ENCODE results near the gene SPTBN1.

DNA sequence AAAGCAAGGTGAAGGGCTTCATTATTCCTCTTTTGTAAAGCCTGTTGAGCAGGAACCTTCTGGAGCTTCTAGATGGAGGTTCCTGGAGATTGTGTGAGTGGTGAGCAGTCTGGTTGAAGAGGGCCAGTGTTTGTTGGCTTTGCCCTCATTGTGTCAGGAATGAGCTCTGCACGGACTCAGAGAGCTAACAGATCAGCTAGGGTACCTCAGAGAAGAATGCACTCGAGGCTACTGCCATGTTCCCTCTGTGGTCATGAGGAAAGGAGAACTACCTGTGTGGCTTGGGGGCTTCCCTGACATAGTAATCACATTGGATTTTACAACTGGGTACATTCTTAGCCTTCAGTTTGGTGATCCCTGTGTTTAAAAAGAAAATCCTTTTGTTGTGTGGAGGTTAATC, 46.6 kb downstream of the SPTBN1 start:
- TF ChIP-seq, protein P1, sequence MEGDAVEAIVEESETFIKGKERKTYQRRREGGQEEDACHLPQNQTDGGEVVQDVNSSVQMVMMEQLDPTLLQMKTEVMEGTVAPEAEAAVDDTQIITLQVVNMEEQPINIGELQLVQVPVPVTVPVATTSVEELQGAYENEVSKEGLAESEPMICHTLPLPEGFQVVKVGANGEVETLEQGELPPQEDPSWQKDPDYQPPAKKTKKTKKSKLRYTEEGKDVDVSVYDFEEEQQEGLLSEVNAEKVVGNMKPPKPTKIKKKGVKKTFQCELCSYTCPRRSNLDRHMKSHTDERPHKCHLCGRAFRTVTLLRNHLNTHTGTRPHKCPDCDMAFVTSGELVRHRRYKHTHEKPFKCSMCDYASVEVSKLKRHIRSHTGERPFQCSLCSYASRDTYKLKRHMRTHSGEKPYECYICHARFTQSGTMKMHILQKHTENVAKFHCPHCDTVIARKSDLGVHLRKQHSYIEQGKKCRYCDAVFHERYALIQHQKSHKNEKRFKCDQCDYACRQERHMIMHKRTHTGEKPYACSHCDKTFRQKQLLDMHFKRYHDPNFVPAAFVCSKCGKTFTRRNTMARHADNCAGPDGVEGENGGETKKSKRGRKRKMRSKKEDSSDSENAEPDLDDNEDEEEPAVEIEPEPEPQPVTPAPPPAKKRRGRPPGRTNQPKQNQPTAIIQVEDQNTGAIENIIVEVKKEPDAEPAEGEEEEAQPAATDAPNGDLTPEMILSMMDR (IDR thresholded peaks at IDR 0.05): no peak
- TF ChIP-seq CREM (CRISPR knock-in tag; IDR thresholded peaks at IDR 0.05): no peak
- TF ChIP-seq ZNF317 (CRISPR knock-in tag; IDR thresholded peaks at IDR 0.05; ENCODE audit: borderline replicate concordance, low read depth): no peak
- TF ChIP-seq, protein P2, sequence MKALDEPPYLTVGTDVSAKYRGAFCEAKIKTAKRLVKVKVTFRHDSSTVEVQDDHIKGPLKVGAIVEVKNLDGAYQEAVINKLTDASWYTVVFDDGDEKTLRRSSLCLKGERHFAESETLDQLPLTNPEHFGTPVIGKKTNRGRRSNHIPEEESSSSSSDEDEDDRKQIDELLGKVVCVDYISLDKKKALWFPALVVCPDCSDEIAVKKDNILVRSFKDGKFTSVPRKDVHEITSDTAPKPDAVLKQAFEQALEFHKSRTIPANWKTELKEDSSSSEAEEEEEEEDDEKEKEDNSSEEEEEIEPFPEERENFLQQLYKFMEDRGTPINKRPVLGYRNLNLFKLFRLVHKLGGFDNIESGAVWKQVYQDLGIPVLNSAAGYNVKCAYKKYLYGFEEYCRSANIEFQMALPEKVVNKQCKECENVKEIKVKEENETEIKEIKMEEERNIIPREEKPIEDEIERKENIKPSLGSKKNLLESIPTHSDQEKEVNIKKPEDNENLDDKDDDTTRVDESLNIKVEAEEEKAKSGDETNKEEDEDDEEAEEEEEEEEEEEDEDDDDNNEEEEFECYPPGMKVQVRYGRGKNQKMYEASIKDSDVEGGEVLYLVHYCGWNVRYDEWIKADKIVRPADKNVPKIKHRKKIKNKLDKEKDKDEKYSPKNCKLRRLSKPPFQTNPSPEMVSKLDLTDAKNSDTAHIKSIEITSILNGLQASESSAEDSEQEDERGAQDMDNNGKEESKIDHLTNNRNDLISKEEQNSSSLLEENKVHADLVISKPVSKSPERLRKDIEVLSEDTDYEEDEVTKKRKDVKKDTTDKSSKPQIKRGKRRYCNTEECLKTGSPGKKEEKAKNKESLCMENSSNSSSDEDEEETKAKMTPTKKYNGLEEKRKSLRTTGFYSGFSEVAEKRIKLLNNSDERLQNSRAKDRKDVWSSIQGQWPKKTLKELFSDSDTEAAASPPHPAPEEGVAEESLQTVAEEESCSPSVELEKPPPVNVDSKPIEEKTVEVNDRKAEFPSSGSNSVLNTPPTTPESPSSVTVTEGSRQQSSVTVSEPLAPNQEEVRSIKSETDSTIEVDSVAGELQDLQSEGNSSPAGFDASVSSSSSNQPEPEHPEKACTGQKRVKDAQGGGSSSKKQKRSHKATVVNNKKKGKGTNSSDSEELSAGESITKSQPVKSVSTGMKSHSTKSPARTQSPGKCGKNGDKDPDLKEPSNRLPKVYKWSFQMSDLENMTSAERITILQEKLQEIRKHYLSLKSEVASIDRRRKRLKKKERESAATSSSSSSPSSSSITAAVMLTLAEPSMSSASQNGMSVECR (CRISPR knock-in tag; IDR thresholded peaks at IDR 0.05; ENCODE audit: borderline replicate concordance): no peak
- no peak for TF ChIP-seq CREB1 (CRISPR knock-in tag; IDR thresholded peaks at IDR 0.05)
- TF ChIP-seq NR1H2 (CRISPR knock-in tag; IDR thresholded peaks at IDR 0.05): no peak
- no peak for TF ChIP-seq ZNF121 (CRISPR knock-in tag; IDR thresholded peaks at IDR 0.05)
- TF ChIP-seq SP1 (CRISPR knock-in tag; conservative IDR thresholded peaks at IDR 0.05): no peak
- no peak for TF ChIP-seq MXD4 (CRISPR knock-in tag; IDR thresholded peaks at IDR 0.05; ENCODE audit: borderline replicate concordance)
- TF ChIP-seq GRHL2 (CRISPR knock-in tag; IDR thresholded peaks at IDR 0.05; ENCODE audit: insufficient replicate concordance, severe bottlenecking): no peak
- TF ChIP-seq TCF7 (CRISPR knock-in tag; IDR thresholded peaks at IDR 0.05; ENCODE audit: low read depth): no peak
- no peak for TF ChIP-seq GABPB1 (CRISPR knock-in tag; IDR thresholded peaks at IDR 0.05)

All from WTC11 (cell line).